Lower leg skin (tissue), 4 donors: ENCODE measurements around the gene MACROD1. TPM values are rescaled to one million over a fixed set of nuclear protein-coding genes. Genes with fewer than 3 reads are reported as not detected.
"Not testable (repeated sequence)": the region's sequence is repeated elsewhere in the genome, so short reads cannot be mapped to it uniquely, and the experiment has no call there.

ENCODE experiments used
- DNase-seq, 2 donors: peaks; one replicate each; pipeline ENCODE4 v3.0.0-alpha.2; 2019; ENCODE audit warnings: low spot score in 2 of 2
- H3K4me3 ChIP-seq: fragments of 200-600 bp; sonication (generic); 2 replicates; pipeline ENCODE4 v1.5.1; 2017; ENCODE audit warnings: mild to moderate bottlenecking, low read depth; ENCODE audit not compliant: poor library complexity, severe bottlenecking
- CTCF ChIP-seq, 3 donors: fragments of 450-650 bp; IDR thresholded peaks; one replicate each; pipeline ENCODE4 v1.5.1; 2016; ENCODE audit warnings: antibody characterized with exemption in 3 of 3, mild to moderate bottlenecking in 3 of 3, moderate library complexity in 2 of 3
- POLR2A ChIP-seq, 2 donors: fragments of 450-650 bp; IDR thresholded peaks; one replicate each; pipeline ENCODE4 v1.6.1; 2016 to 2017; ENCODE audit warnings: antibody characterized with exemption in 2 of 2, mild to moderate bottlenecking in 1 of 2, moderate library complexity in 1 of 2
- WGBS, 2 donors: methylation state at CpG; one replicate each; pipeline ENCODE4 v1.1.5; 2018; 5-methylcytosine and 5-hydroxymethylcytosine counted together
- intact Hi-C: fragments of 100-400 bp; cut with DNase I; formaldehyde crosslinking; loops from one replicate; pipeline ENCODE4 v1.15.0; 2023; ENCODE audit warnings: low total_unique reads
- total RNA-seq, 4 donors: library from RNA; depleted of rRNA; stranded (reverse); fragments of >200 nt; gene quantifications; one replicate each; pipeline ENCODE4 v1.1.0, GENCODE V29; 2016

Gene MACROD1
- total RNA-seq, 4 donors from 2014 or later: 44.8 to 74.8 (median 55.6) TPM

- no peak overlapping the region for H3K4me3 ChIP-seq
- WGBS, 2 donors: 91 to 94% methylated on average over 4 of the region's 4 CpGs
- intact Hi-C loops: no loop called here
- TF ChIP-seq CTCF (IDR thresholded peaks at IDR 0.05): no peak
- TF ChIP-seq POLR2A (IDR thresholded peaks at IDR 0.05): no peak
- DNase-seq: no peak
Observed at GRCh38 chr11:64170419-64170818, 4.5 kb upstream of the MACROD1 start.

- intact Hi-C loops: no loop called here
- DNase-seq: no peak
- H3K4me3 ChIP-seq: peak overlapping the region; percentile 61
- TF ChIP-seq POLR2A (IDR thresholded peaks at IDR 0.05): no peak
- TF ChIP-seq CTCF (IDR thresholded peaks at IDR 0.05): no peak
- WGBS, 2 donors: 0 to 4% methylated on average over 3 to 14 of the region's 32 CpGs
Observed at GRCh38 chr11:64165481-64165841, 452 bp downstream of the MACROD1 start.

GRCh38 chr11:64164392-64165312, 1.3 kb downstream of the MACROD1 start:
- H3K4me3 ChIP-seq: peak overlapping the region; percentile 61
- intact Hi-C loops: no loop called here

GRCh38 chr11:64163951-64164350, 2.0 kb downstream of the MACROD1 start:
- DNase-seq: no peak
- no peak overlapping the region for H3K4me3 ChIP-seq
- 87 to 88% methylated on average over 5 of the region's 5 CpGs for WGBS, 2 donors
- intact Hi-C loops: no loop called here
- TF ChIP-seq POLR2A (IDR thresholded peaks at IDR 0.05) (no peak), CTCF (IDR thresholded peaks at IDR 0.05) (no peak)

More at GRCh38 chr11:64164392-64165312, 1.3 kb downstream of the MACROD1 start:
- DNase-seq: no peak
- WGBS, 2 donors: 40 to 41% methylated on average over 20 of the region's 20 CpGs
- no peak for TF ChIP-seq POLR2A (IDR thresholded peaks at IDR 0.05)
- TF ChIP-seq CTCF (IDR thresholded peaks at IDR 0.05): no peak

- H3K4me3 ChIP-seq, intact Hi-C loops, DNase-seq: not testable (repeated sequence)
- WGBS, 2 donors: 91 to 92% methylated on average over 16 of the region's 16 CpGs
Observed at GRCh38 chr11:64162769-64163168, 3.1 kb downstream of the MACROD1 start.

- no peak for TF ChIP-seq CTCF (IDR thresholded peaks at IDR 0.05)
- TF ChIP-seq POLR2A (IDR thresholded peaks at IDR 0.05): no peak
- intact Hi-C loops: no loop called here
- DNase-seq: no peak
- 95 to 97% methylated on average over 10 of the region's 10 CpGs for WGBS, 2 donors
- H3K4me3 ChIP-seq: no peak overlapping the region
Observed at GRCh38 chr11:64161037-64161436, 4.9 kb downstream of the MACROD1 start.
